ENCODE measurements around the gene GALNS. TPM values are rescaled to one million over a fixed set of nuclear protein-coding genes. Genes with fewer than 3 reads are reported as not detected.

The GALNS gene
- total RNA-seq, 1 experiment from 2014 or later: 81.6 TPM

DNA sequence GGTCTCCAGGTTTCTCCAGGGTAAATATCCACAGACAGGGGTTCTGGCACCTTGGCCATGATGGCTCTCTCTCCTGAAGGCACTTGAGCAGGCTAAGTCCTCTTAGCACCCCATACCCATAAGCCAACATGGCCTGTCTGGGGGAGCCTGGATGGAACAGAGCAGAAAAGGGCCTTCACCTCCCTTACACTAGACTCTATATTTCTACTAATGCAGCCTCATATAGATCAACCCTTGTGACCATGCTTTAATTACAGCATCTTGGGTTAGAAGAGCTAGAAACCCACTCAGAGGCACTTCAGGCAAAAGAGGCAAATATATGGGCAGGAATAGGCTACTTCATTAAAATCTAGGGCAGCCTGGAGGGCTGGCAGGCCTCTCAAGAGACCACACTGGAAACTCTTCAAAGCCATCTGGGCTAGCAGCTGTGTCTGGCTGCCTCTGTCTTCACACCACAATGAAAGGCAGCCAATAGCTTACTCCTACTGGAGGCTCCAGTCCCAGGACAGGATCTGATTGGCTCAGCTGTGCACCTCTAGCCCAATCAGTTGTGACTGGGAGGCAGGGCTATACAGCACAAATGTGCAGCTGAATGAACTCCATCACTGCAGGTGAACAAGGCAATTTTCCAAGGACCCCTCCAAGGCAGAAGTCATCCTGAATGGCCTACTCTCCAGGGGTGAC is 57.8 kb downstream of the GALNS start:
- no TSS peak for BruUV-seq (replicated peaks)
- POLR2A ChIA-PET: no interaction called here
- in situ Hi-C loops (cut with HindIII; ENCODE audit: low pct_unique_long_range_greater_than_20kb, low sequenced_read_pairs): no loop called here
- no peak overlapping the region for H3K27ac ChIP-seq (ENCODE audit: low read length)
- H3K4me1 ChIP-seq (ENCODE audit: control insufficient read depth, insufficient read depth, low read length): no peaks in the 10 kb centered on the region
- CTCF ChIA-PET: no interaction called here
- no peaks in the 10 kb centered on the region for H3K27me3 ChIP-seq (ENCODE audit: control insufficient read depth, insufficient read depth, low read length)
- intact Hi-C loops (cut with micrococcal nuclease; ENCODE audit: unreplicated experiment): no loop called here
- H3K36me3 ChIP-seq (ENCODE audit: control insufficient read depth, insufficient read depth, low read length): no peaks in the 10 kb centered on the region
- H3K9me3 ChIP-seq (ENCODE audit: control insufficient read depth, insufficient read depth, low read depth, low read length): no peaks in the 10 kb centered on the region
- no peak for DNase-seq (ENCODE audit: low read depth, low spot score)
- no peak overlapping the region for H3K4me3 ChIP-seq (ENCODE audit: low read depth in 2 of 2, low read length in 2 of 2)
- peak; percentile 22; the same call in 1 of the 2 replicates for ATAC-seq
- TF ChIP-seq SIN3A (IDR thresholded peaks at IDR 0.05; ENCODE audit: borderline replicate concordance, insufficient read depth, low read depth, low read length) (no peak), TCF7L2 (IDR thresholded peaks at IDR 0.05; ENCODE audit: low read depth, low read length) (no peak), POLR2AphosphoS5 (IDR thresholded peaks at IDR 0.05; ENCODE audit: low read depth, low read length) (no peak)
- TF ChIP-seq, protein P1, sequence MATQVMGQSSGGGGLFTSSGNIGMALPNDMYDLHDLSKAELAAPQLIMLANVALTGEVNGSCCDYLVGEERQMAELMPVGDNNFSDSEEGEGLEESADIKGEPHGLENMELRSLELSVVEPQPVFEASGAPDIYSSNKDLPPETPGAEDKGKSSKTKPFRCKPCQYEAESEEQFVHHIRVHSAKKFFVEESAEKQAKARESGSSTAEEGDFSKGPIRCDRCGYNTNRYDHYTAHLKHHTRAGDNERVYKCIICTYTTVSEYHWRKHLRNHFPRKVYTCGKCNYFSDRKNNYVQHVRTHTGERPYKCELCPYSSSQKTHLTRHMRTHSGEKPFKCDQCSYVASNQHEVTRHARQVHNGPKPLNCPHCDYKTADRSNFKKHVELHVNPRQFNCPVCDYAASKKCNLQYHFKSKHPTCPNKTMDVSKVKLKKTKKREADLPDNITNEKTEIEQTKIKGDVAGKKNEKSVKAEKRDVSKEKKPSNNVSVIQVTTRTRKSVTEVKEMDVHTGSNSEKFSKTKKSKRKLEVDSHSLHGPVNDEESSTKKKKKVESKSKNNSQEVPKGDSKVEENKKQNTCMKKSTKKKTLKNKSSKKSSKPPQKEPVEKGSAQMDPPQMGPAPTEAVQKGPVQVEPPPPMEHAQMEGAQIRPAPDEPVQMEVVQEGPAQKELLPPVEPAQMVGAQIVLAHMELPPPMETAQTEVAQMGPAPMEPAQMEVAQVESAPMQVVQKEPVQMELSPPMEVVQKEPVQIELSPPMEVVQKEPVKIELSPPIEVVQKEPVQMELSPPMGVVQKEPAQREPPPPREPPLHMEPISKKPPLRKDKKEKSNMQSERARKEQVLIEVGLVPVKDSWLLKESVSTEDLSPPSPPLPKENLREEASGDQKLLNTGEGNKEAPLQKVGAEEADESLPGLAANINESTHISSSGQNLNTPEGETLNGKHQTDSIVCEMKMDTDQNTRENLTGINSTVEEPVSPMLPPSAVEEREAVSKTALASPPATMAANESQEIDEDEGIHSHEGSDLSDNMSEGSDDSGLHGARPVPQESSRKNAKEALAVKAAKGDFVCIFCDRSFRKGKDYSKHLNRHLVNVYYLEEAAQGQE (IDR thresholded peaks at IDR 0.05; ENCODE audit: insufficient read depth in 1 of 2, low read depth in 2 of 2, low read length in 1 of 2): no peak

DNA sequence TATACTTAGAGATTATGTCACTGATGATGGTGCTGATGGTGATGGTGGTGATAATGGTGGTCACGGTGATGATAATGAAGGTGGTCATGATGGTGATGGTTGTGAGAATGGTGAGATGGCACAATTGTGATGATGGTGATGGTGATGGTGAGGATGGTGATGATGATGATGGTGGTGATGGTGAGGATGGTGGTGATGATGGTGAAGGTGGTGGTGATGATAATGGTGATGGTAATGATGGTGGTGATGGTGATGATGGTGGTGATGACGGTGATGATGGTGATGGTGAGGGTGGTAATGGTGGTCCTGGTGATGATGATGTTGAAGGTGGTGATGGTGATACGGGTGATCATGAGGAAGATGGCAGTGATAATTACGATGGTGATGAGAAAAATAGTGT is 58.7 kb downstream of the GALNS start:
- no peak overlapping the region for H3K4me3 ChIP-seq (ENCODE audit: low read depth in 2 of 2, low read length in 2 of 2)
- in situ Hi-C loops (cut with HindIII; ENCODE audit: low pct_unique_long_range_greater_than_20kb, low sequenced_read_pairs): no loop called here
- TF ChIP-seq SIN3A (IDR thresholded peaks at IDR 0.05; ENCODE audit: borderline replicate concordance, insufficient read depth, low read depth, low read length): no peak
- TF ChIP-seq, protein P1 (IDR thresholded peaks at IDR 0.05; ENCODE audit: insufficient read depth in 1 of 2, low read depth in 2 of 2, low read length in 1 of 2): no peak
- no peak for TF ChIP-seq POLR2AphosphoS5 (IDR thresholded peaks at IDR 0.05; ENCODE audit: low read depth, low read length)
- TF ChIP-seq TCF7L2 (IDR thresholded peaks at IDR 0.05; ENCODE audit: low read depth, low read length): no peak
- TF ChIP-seq, protein P2, sequence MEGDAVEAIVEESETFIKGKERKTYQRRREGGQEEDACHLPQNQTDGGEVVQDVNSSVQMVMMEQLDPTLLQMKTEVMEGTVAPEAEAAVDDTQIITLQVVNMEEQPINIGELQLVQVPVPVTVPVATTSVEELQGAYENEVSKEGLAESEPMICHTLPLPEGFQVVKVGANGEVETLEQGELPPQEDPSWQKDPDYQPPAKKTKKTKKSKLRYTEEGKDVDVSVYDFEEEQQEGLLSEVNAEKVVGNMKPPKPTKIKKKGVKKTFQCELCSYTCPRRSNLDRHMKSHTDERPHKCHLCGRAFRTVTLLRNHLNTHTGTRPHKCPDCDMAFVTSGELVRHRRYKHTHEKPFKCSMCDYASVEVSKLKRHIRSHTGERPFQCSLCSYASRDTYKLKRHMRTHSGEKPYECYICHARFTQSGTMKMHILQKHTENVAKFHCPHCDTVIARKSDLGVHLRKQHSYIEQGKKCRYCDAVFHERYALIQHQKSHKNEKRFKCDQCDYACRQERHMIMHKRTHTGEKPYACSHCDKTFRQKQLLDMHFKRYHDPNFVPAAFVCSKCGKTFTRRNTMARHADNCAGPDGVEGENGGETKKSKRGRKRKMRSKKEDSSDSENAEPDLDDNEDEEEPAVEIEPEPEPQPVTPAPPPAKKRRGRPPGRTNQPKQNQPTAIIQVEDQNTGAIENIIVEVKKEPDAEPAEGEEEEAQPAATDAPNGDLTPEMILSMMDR (IDR thresholded peaks at IDR 0.05): no peak
- intact Hi-C loops (cut with micrococcal nuclease; ENCODE audit: unreplicated experiment): no loop called here
- DNase-seq (ENCODE audit: low read depth, low spot score) (no peak), ATAC-seq (no peak)
- no peaks in the 10 kb centered on the region for H3K36me3 ChIP-seq (ENCODE audit: control insufficient read depth, insufficient read depth, low read length)
- ChIA-PET POLR2A (no interaction called here), CTCF (no interaction called here)
- no TSS peak for BruUV-seq (replicated peaks)
- H3K27ac ChIP-seq (ENCODE audit: low read length): no peak overlapping the region
- H3K27me3 ChIP-seq (ENCODE audit: control insufficient read depth, insufficient read depth, low read length): no peaks in the 10 kb centered on the region
- peaks cover 3% of the 10 kb centered on the region; the same call in 1 of the 2 replicates for H3K4me1 ChIP-seq (ENCODE audit: control insufficient read depth, insufficient read depth, low read length)
- no peaks in the 10 kb centered on the region for H3K9me3 ChIP-seq (ENCODE audit: control insufficient read depth, insufficient read depth, low read depth, low read length)

Measured in Panc1 (cell line).